Ishikawa (cell line): Measurements from ENCODE around the gene MAP2K6.

ENCODE experiments used
- CEBPB ChIP-seq: IDR thresholded peaks from 2 replicates; pipeline ENCODE4 v1.6.1; 2012
- CREB1 ChIP-seq: IDR thresholded peaks from 2 replicates; pipeline ENCODE4 v1.6.1; 2012; ENCODE audit warnings: low read depth
- EGR1 ChIP-seq: IDR thresholded peaks from 2 replicates; pipeline ENCODE4 v1.6.1; 2012
- EP300 ChIP-seq: IDR thresholded peaks from 2 replicates; pipeline ENCODE4 v1.6.1; 2012; ENCODE audit warnings: borderline replicate concordance
- REST ChIP-seq: IDR thresholded peaks from 2 replicates; pipeline ENCODE4 v1.6.1; 2012; ENCODE audit warnings: low read depth, mild to moderate bottlenecking
- TAF1 ChIP-seq: IDR thresholded peaks from 2 replicates; pipeline ENCODE4 v1.6.1; 2012; ENCODE audit warnings: low read depth, mild to moderate bottlenecking
- TCF12 ChIP-seq: IDR thresholded peaks from 2 replicates; pipeline ENCODE4 v1.6.1; 2012; ENCODE audit warnings: low read depth
- TEAD4 ChIP-seq: IDR thresholded peaks from 2 replicates; pipeline ENCODE4 v1.6.1; 2012
- YY1 ChIP-seq: IDR thresholded peaks from 2 replicates; pipeline ENCODE4 v1.6.1; 2012; ENCODE audit warnings: low read depth

DNA sequence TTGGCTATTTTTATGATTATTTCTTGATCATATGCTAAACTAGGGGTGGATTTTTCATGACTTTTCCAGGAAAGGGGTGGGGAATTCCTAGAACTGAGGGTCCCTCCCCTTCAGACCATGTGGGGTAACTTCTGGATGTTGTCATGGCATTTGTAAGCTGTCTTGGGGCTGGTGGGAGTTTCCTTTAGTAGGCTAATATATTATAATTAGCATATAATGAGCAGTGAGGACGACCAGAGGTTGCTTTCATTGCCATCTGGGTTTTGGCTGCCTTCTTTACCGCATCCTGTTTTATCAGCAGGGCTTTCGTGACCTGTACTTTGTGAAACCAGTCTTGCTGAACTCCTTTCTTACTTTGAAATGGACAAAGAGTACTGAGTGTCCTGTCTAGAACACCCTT, 47.2 kb upstream of the MAP2K6 start:
- TF ChIP-seq YY1 (no peak), CEBPB (no peak), TAF1 (no peak), TCF12 (no peak), EP300 (no peak), CREB1 (no peak), TEAD4 (no peak), EGR1 (no peak), REST (no peak)
